Progenitor cell of endocrine pancreas (in vitro differentiated cells): ENCODE data around the gene ANXA9. TPM values are rescaled to one million over a fixed set of nuclear protein-coding genes. Genes with fewer than 3 reads are reported as not detected.
A peak's percentile ranks its signal among the peaks of the same experiment; 100 is the strongest.

Experiments used
- DNase-seq: peaks from one replicate; pipeline ENCODE4 v3.0.0; 2021; ENCODE audit warnings: low spot score; ENCODE audit not compliant: unreplicated experiment
- H3K27ac Mint-ChIP-seq: 2 replicates; pipeline ENCODE4 v1.8.0; 2021; ENCODE audit warnings: mild to moderate bottlenecking, moderate library complexity, mixed read lengths
- H3K27me3 Mint-ChIP-seq: 2 replicates; pipeline ENCODE4 v1.8.0; 2021; ENCODE audit warnings: mixed read lengths
- H3K36me3 Mint-ChIP-seq: 2 replicates; pipeline ENCODE4 v1.8.0; 2022; ENCODE audit warnings: mixed read lengths; ENCODE audit not compliant: insufficient read depth
- H3K4me1 Mint-ChIP-seq: 2 replicates; pipeline ENCODE4 v1.8.0; 2021; ENCODE audit warnings: low read depth, mixed read lengths
- H3K4me3 Mint-ChIP-seq: 2 replicates; pipeline ENCODE4 v1.8.0; 2021; ENCODE audit warnings: low read depth, mild to moderate bottlenecking, moderate library complexity, mixed read lengths
- H3K9me3 Mint-ChIP-seq: 2 replicates; pipeline ENCODE4 v1.8.0; 2021; ENCODE audit warnings: low read depth, mixed read lengths
- total RNA-seq: library from RNA; stranded (reverse); gene quantifications from 2 replicates; pipeline ENCODE4 v1.2.1, GENCODE V29; 2021
- TF ChIP-seq, protein P1 (sequence below): fragments of 200-600 bp; sonication (generic); IDR thresholded peaks from one replicate; pipeline ENCODE4 v1.5.0; 2021; ENCODE audit warnings: antibody characterized with exemption, mild to moderate bottlenecking; ENCODE audit not compliant: unreplicated experiment

ANXA9 gene
- total RNA-seq, 1 donor from 2014 or later = 3.5 TPM

DNA sequence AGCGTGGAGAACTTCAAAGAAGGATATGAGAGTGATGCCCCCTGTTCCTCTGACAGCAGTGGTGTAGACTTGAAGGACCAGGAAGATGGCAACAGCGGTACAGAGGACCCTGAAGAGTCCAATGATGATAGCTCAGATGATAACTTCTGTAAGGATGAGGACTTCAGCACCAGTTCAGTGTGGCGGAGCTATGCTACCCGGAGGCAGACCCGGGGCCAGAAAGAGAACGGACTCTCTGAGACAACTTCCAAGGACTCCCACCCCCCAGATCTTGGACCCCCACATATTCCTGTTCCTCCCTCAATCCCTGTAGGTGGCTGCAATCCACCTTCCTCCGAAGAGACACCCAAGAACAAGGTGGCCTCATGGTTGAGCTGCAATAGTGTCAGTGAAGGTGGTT, 21.4 kb upstream of the ANXA9 start:
- Mint-ChIP-seq H3K27ac (no peak overlapping the region), H3K27me3 (no peaks in the 10 kb centered on the region)
- no peak for DNase-seq

DNA sequence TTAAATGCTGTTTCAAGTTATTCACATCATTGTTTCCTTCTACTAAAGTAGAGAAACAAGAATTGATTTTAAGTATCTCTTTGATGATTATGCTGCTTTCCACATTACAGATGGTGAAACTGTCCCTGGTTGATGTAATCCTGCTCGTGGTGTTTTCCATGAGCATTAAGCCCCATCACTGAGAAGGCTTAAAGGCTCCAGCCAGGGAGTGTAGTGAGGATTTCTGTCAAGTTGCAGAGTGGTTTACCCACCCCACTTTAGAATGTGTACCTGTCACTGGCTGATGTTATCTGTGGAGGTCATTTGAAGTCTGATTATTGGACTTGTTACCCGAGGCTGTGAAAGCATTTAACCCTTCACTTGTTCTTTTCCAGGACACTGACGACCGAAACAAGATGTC, 20.3 kb upstream of the ANXA9 start:
- Mint-ChIP-seq H3K4me3 (no peak overlapping the region), H3K36me3 (peaks cover 53% of the 10 kb centered on the region), H3K4me1 (peaks cover 2% of the 10 kb centered on the region), H3K9me3 (no peaks in the 10 kb centered on the region), H3K27me3 (no peaks in the 10 kb centered on the region), H3K27ac (peak overlapping the region; percentile 9)
- no peak for DNase-seq
- TF ChIP-seq, protein P1, sequence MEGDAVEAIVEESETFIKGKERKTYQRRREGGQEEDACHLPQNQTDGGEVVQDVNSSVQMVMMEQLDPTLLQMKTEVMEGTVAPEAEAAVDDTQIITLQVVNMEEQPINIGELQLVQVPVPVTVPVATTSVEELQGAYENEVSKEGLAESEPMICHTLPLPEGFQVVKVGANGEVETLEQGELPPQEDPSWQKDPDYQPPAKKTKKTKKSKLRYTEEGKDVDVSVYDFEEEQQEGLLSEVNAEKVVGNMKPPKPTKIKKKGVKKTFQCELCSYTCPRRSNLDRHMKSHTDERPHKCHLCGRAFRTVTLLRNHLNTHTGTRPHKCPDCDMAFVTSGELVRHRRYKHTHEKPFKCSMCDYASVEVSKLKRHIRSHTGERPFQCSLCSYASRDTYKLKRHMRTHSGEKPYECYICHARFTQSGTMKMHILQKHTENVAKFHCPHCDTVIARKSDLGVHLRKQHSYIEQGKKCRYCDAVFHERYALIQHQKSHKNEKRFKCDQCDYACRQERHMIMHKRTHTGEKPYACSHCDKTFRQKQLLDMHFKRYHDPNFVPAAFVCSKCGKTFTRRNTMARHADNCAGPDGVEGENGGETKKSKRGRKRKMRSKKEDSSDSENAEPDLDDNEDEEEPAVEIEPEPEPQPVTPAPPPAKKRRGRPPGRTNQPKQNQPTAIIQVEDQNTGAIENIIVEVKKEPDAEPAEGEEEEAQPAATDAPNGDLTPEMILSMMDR = no peak

More for the DNA sequence above, 21.4 kb upstream of the ANXA9 start:
- TF ChIP-seq, protein P1 = no peak
- Mint-ChIP-seq H3K9me3 (no peaks in the 10 kb centered on the region), H3K4me1 (peaks cover 2% of the 10 kb centered on the region), H3K36me3 (peaks cover 51% of the 10 kb centered on the region), H3K4me3 (no peak overlapping the region)

DNA sequence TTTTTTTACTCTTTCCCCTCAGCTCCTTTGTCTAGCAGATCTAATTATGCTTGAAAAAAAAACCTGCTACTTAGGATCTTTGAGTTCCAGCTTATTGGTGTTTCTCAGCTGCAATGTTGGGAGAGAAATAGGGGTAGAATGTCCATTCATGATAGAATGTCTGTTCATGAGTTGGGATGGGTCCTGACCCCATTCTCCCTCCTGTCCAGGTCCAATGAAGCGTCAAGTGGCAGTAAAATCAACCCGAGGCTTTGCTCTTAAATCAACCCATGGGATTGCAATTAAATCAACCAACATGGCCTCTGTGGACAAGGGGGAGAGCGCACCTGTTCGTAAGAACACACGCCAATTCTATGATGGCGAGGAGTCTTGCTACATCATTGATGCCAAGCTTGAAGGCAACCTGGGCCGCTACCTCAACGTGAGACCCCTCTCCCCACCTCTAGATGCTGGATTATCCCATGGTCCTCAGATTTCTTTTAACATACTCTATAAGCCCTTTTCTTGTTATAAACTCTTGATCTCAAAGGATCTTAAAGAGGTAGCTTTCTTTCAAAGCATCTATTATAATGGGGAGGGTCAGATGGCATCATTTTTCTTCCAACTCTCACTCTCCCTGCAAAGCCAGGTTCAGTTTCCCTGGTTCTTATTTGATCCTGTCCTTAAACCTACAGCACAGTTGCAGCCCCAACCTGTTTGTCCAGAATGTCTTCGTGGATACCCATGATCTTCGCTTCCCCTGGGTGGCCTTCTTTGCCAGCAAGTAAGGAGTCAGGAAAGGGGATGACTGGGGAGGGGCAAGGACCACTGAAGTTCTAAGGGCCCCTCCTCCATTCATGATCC, 18.6 kb upstream of the ANXA9 start:
- peaks cover 61% of the 10 kb centered on the region for H3K36me3 Mint-ChIP-seq
- no peaks in the 10 kb centered on the region for H3K27me3 Mint-ChIP-seq
- no peak overlapping the region for H3K4me3 Mint-ChIP-seq
- no peaks in the 10 kb centered on the region for H3K9me3 Mint-ChIP-seq
- no peak for DNase-seq
- TF ChIP-seq, protein P1 = no peak
- H3K27ac Mint-ChIP-seq = peak overlapping the region; percentile 71
- peaks cover 2% of the 10 kb centered on the region for H3K4me1 Mint-ChIP-seq

DNA sequence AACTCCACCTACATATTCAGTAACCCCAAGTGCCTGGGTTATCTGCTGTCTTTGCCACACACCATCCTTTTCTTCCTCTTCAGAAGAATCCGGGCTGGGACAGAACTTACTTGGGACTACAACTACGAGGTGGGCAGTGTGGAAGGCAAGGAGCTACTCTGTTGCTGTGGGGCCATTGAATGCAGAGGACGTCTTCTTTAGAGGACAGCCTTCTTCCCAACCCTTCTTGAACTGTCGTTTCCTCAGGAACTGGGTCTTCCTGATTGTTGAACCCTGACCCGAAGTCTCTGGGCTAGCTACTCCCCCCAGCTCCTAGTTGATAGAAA, 18.0 kb upstream of the ANXA9 start:
- TF ChIP-seq, protein P1 = no peak
- DNase-seq = no peak
- Mint-ChIP-seq H3K4me3 (no peak overlapping the region), H3K27ac (peak overlapping the region; percentile 71), H3K9me3 (no peaks in the 10 kb centered on the region), H3K4me1 (peaks cover 7% of the 10 kb centered on the region), H3K36me3 (peaks cover 62% of the 10 kb centered on the region), H3K27me3 (no peaks in the 10 kb centered on the region)

DNA sequence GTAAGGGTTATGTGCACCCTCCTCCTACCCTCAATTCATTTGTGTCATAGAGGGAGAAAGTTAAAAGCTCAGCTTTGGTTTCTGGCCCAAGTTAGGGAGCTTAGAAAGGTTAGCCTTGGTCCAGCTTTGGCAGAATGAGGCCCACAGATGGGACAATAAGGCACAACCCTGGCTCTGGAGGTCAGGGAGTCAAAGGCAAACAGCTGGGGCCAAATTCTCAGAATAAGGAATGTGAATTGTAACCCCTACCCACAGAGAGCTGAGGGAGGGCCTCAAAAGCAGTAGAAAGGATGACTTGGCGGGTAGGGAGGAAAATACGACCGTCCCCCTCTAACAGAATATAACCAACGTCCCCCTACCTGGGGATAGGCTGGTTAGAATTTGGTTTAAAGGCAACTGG, 16.5 kb upstream of the ANXA9 start:
- Mint-ChIP-seq H3K4me3 (no peak overlapping the region), H3K4me1 (peaks cover 12% of the 10 kb centered on the region), H3K27ac (peak overlapping the region; percentile 67), H3K36me3 (peaks cover 55% of the 10 kb centered on the region), H3K27me3 (no peaks in the 10 kb centered on the region), H3K9me3 (no peaks in the 10 kb centered on the region)
- DNase-seq = no peak
- TF ChIP-seq, protein P1 = no peak
